HFFc6 (cell line): ENCODE results near the gene TBC1D1. TPM values are rescaled to one million over a fixed set of nuclear protein-coding genes. Genes with fewer than 3 reads are reported as not detected.

ENCODE experiments used
- DNase-seq: peaks from one replicate; pipeline ENCODE4 v3.0.0-alpha.2; 2018
- H3K27ac Mint-ChIP-seq: 2 replicates; pipeline ENCODE4 v1.8.0; 2020; ENCODE audit warnings: mild to moderate bottlenecking, mixed read lengths
- H3K27me3 Mint-ChIP-seq: 2 replicates; pipeline ENCODE4 v1.8.0; 2021; ENCODE audit warnings: mild to moderate bottlenecking, moderate library complexity, mixed read lengths; ENCODE audit not compliant: insufficient read depth
- H3K36me3 Mint-ChIP-seq: 2 replicates; pipeline ENCODE4 v1.8.0; 2021; ENCODE audit warnings: low read depth, mixed read lengths
- H3K4me1 Mint-ChIP-seq: 2 replicates; pipeline ENCODE4 v1.8.0; 2020; ENCODE audit warnings: low read depth, mixed read lengths
- H3K4me3 Mint-ChIP-seq: 2 replicates; pipeline ENCODE4 v1.8.0; 2020; ENCODE audit warnings: mild to moderate bottlenecking, moderate library complexity, mixed read lengths
- H3K9me3 Mint-ChIP-seq: 2 replicates; pipeline ENCODE4 v1.8.0; 2020; ENCODE audit warnings: mild to moderate bottlenecking, mixed read lengths
- CTCF ChIP-seq: fragments of 200-600 bp; sonication (generic); IDR thresholded peaks from 2 replicates; pipeline ENCODE4 v1.5.0; 2021; ENCODE audit warnings: antibody characterized with exemption, mild to moderate bottlenecking
- total RNA-seq, 6 experiments: library from RNA; stranded (reverse); fragmentation: NEBNext Ultra II Directional; extraction: Animal tissue kit (Norgen Biotek cat#: 25700); gene quantifications; 2 replicates in 1 of 6; 3 replicates in 5 of 6; pipeline ENCODE4 v1.2.3, GENCODE V29; 2021

TBC1D1 gene
- total RNA-seq, 6 experiments from 2014 or later: 78.5 to 126 (median 112) TPM

DNA sequence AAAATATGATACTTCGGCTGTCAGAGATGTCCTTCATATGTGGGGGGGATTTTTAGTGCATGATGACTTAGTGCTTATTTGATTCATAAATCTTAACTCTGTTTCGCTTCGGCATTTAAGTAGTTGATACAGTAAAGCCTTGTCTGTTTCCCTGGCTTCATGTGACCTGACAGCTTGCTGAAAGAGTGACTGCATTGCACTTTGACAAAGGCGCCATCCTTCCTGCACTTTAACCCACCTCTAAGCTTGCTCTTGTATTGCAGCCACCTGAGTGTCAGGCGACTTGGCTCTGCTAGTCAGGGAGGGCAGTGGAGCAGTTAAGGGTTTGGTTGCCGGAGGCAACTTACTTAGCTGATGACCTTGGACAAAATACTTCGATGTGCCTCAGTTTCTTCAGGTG, 134.8 kb downstream of the TBC1D1 start:
- Mint-ChIP-seq H3K4me1 (peaks cover 25% of the 10 kb centered on the region), H3K36me3 (peaks cover 30% of the 10 kb centered on the region), H3K4me3 (no peak overlapping the region), H3K27ac (no peak overlapping the region), H3K9me3 (no peaks in the 10 kb centered on the region), H3K27me3 (no peaks in the 10 kb centered on the region; the same call in 1 of the 2 replicates)
- TF ChIP-seq CTCF: no peak
- DNase-seq: no peak

DNA sequence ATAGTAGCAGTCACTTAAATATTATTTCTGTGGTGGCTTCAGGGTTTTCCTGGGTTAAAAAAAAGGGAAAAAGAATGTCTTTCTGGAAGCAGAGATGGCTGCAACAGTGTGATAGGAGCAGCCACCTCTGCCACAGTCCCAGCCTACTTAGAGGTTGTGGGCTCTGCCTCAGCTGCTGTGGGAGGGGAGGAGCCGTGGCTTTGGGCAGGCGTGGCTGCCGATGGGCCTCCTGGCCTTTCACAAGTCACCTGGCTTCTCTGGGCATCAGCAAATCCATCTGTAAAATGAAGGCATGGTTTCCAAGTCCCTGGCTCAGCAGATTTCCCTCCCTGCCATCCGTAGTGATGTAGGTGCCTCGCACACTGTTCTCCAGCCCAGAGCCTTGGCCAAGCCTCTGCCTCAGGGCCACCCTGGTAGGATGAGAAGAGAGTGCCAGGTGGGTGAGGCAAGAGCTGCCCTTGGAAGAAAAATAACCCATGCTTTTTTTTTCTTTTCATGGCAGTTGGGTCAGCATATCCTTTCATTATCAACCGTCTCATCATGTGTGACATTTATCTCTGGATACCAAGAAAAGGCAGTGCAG, 135.4 kb downstream of the TBC1D1 start:
- no peak for DNase-seq
- Mint-ChIP-seq H3K4me1 (peaks cover 31% of the 10 kb centered on the region), H3K9me3 (no peaks in the 10 kb centered on the region), H3K27me3 (no peaks in the 10 kb centered on the region; the same call in 1 of the 2 replicates), H3K36me3 (peaks cover 24% of the 10 kb centered on the region), H3K27ac (no peak overlapping the region), H3K4me3 (no peak overlapping the region)
- TF ChIP-seq CTCF: no peak

- TF ChIP-seq CTCF: no peak
- peak; percentile 84 for DNase-seq
- H3K27me3 Mint-ChIP-seq: no peaks in the 10 kb centered on the region
- H3K27ac Mint-ChIP-seq: peak overlapping the region; percentile 86
- H3K36me3 Mint-ChIP-seq: no peaks in the 10 kb centered on the region; the same call in 1 of the 2 replicates
- H3K4me3 Mint-ChIP-seq: peak overlapping the region; percentile 73
- no peaks in the 10 kb centered on the region for H3K9me3 Mint-ChIP-seq
- peaks cover 41% of the 10 kb centered on the region for H3K4me1 Mint-ChIP-seq
Observed at GRCh38 chr4:38030023-38030422, 139.1 kb downstream of the TBC1D1 start.

GRCh38 chr4:38034986-38035882, 144.3 kb downstream of the TBC1D1 start:
- H3K36me3 Mint-ChIP-seq: peaks cover 6% of the 10 kb centered on the region; the same call in 1 of the 2 replicates
- peaks cover 45% of the 10 kb centered on the region for H3K4me1 Mint-ChIP-seq
- TF ChIP-seq CTCF: peak; percentile 86
- H3K27me3 Mint-ChIP-seq: no peaks in the 10 kb centered on the region
- peak overlapping the region; percentile 75 for H3K27ac Mint-ChIP-seq
- peak overlapping the region; percentile 47; the same call in 1 of the 2 replicates for H3K4me3 Mint-ChIP-seq
- H3K9me3 Mint-ChIP-seq: no peaks in the 10 kb centered on the region
- peak; percentile 68 for DNase-seq

DNA sequence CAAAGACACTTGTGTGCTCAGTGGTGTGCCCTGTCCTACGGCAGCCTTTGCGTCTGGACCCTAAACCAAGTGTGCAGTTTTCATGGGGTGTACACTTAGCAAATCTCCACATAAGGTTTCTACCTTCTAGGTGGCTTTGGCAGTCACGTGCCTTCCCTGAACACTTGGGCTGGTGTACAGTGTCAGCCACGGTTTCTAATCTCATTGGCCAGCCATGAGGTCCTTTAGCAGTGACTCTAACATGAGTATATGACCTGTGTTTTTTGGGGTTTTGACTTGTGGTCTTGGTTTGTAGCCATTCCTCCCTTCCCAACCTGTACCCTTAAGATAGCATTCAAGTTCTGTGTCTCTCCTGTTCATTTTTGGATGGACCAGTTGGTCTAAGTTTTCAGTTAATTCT, 145.7 kb downstream of the TBC1D1 start:
- Mint-ChIP-seq H3K9me3 (no peaks in the 10 kb centered on the region), H3K4me1 (peaks cover 34% of the 10 kb centered on the region), H3K27me3 (no peaks in the 10 kb centered on the region), H3K36me3 (peaks cover 14% of the 10 kb centered on the region; the same call in 1 of the 2 replicates), H3K4me3 (no peak overlapping the region), H3K27ac (peak overlapping the region; percentile 74)
- TF ChIP-seq CTCF: no peak
- DNase-seq: no peak
